Body of pancreas (tissue), 4 donors: ENCODE results near the gene GPR4.

Experiments used
- CTCF ChIP-seq, 7 experiments: fragments of 450-650 bp in 4 of 7; fragments of 200-600 bp in 3 of 7; sonication (generic) in 3 of 7; IDR thresholded peaks; one replicate each; pipeline ENCODE4 v1.5.1; 2016 to 2019; ENCODE audit warnings: antibody characterized with exemption in 7 of 7
- POLR2A ChIP-seq, 3 donors: fragments of 450-650 bp; IDR thresholded peaks; one replicate each; pipeline ENCODE4 v1.6.1; 2016; ENCODE audit warnings: antibody characterized with exemption in 3 of 3, mild to moderate bottlenecking in 2 of 3

- TF ChIP-seq CTCF (IDR thresholded peaks at IDR 0.05) (no peak), POLR2A (IDR thresholded peaks at IDR 0.05) (no peak)
Observed at GRCh38 chr19:45589768-45590167, 12.2 kb downstream of the GPR4 start.
